Transverse colon (tissue), 4 donors: ENCODE data around the gene LMF2. TPM values are rescaled to one million over a fixed set of nuclear protein-coding genes. Genes with fewer than 3 reads are reported as not detected.

Source experiments
- DNase-seq: peaks from one replicate; pipeline ENCODE4 v3.0.0-alpha.2; 2019
- H3K27ac ChIP-seq, 4 donors: fragments of 200-600 bp; sonication (generic); 2 replicates each; pipeline ENCODE4 v1.5.1; 2016 to 2018; ENCODE audit warnings: inconsistent platforms in 4 of 4
- H3K27me3 ChIP-seq: fragments of 200-600 bp; sonication (generic); 2 replicates; pipeline ENCODE4 v1.5.1; 2017; ENCODE audit warnings: inconsistent platforms
- H3K36me3 ChIP-seq, 4 donors: fragments of 200-600 bp; sonication (generic); 2 replicates each; pipeline ENCODE4 v1.5.1; 2017 to 2019; ENCODE audit warnings: inconsistent platforms in 4 of 4
- H3K4me1 ChIP-seq, 4 donors: fragments of 200-600 bp; sonication (generic); 2 replicates each; pipeline ENCODE4 v1.5.1; 2017 to 2020; ENCODE audit warnings: inconsistent platforms in 4 of 4
- H3K4me3 ChIP-seq, 4 donors: fragments of 200-600 bp; sonication (generic); 1 replicate in 1 of 4; 2 replicates in 3 of 4; pipeline versions ENCODE4 v1.5.1 to v1.6.1; 2017 to 2019; ENCODE audit warnings: inconsistent platforms in 4 of 4
- H3K9me3 ChIP-seq, 2 donors: fragments of 200-600 bp; sonication (generic); 2 replicates each; pipeline ENCODE4 v1.5.1; 2017 to 2019; ENCODE audit warnings: inconsistent platforms in 2 of 2
- EP300 ChIP-seq: sonication (generic); formaldehyde crosslinking; IDR thresholded peaks from one replicate; pipeline ENCODE4 v1.6.1; 2017; ENCODE audit warnings: antibody characterized with exemption, low read depth
- POLR2A ChIP-seq: fragments of 450-650 bp; IDR thresholded peaks from one replicate; pipeline ENCODE4 v1.6.1; 2016; ENCODE audit warnings: antibody characterized with exemption, mild to moderate bottlenecking, moderate library complexity
- POLR2AphosphoS5 ChIP-seq, 3 donors: sonication (generic); formaldehyde crosslinking; IDR thresholded peaks; one replicate each; pipeline ENCODE4 v1.6.1; 2016; ENCODE audit warnings: antibody characterized with exemption in 3 of 3
- WGBS, 2 donors: methylation state at CpG; one replicate each; pipeline ENCODE4 v1.1.5; 2018; ENCODE audit warnings: low coverage in 1 of 2; 5-methylcytosine and 5-hydroxymethylcytosine counted together
- in situ Hi-C, 4 donors: fragments of 200-750 bp; cut with MboI; loops; one replicate each; pipeline versions ENCODE4 v1.15.0 to v1.15.1; 2017; ENCODE audit warnings: low sequenced_read_pairs in 3 of 4, low pct_ligation_motif_present in 1 of 4, low pct_unique_long_range_greater_than_20kb in 1 of 4
- intact Hi-C: fragments of 100-400 bp; cut with DNase I; formaldehyde crosslinking; loops from one replicate; pipeline ENCODE4 v1.15.1; 2023; ENCODE audit warnings: low total_unique reads
- total RNA-seq, 4 donors: library from RNA; depleted of rRNA; stranded (reverse); fragments of >200 nt; gene quantifications; one replicate each; pipeline ENCODE4 v1.1.0, GENCODE V29; 2016
- TF ChIP-seq, protein P1 (sequence below), 5 experiments: fragments of 200-600 bp in 3 of 5; fragments of 450-650 bp in 2 of 5; sonication (generic) in 3 of 5; IDR thresholded peaks; 1 replicate in 2 of 5; 2 replicates in 3 of 5; pipeline ENCODE4 v1.5.1; 2016 to 2017; ENCODE audit warnings: antibody characterized with exemption in 5 of 5, inconsistent platforms in 3 of 5, mild to moderate bottlenecking in 2 of 5, moderate library complexity in 1 of 5

Gene LMF2
- total RNA-seq, 4 donors from 2014 or later: 54.0 to 119 (median 79.9) TPM

GRCh38 chr22:50482107-50483074, 25.1 kb downstream of the LMF2 start:
- no peak for DNase-seq

GRCh38 chr22:50481440-50482106, 25.9 kb downstream of the LMF2 start, which contains the start of gene ADM2:
Gene ADM2 (plus strand): TSS chr22:50481543. CDS start chr22:50481848, 305 bp downstream.
- DNase-seq: peak; percentile 73
- intact Hi-C loops: no loop called here
- TF ChIP-seq POLR2A: no peak
- WGBS, 2 donors: 8% methylated on average over 25 of the region's 70 CpGs; no CpG with 5 or more reads in 1 of the 2 donors
- H3K36me3 ChIP-seq: no peaks in the 10 kb centered on the region
- peak within 1 kb of the TSS in 3 of 4 donors; percentile 8 to 46 (median 30) for H3K27ac ChIP-seq
- no peaks in the 10 kb centered on the region for H3K9me3 ChIP-seq
- H3K4me3 ChIP-seq: peak within 1 kb of the TSS; percentile 10 to 59 (median 46)
- in situ Hi-C loops: no loop called here
- peaks cover 5 to 28% (median 23%) of the 10 kb centered on the region in 4 donors for H3K4me1 ChIP-seq
- H3K27me3 ChIP-seq: peaks cover 44% of the 10 kb centered on the region

More at GRCh38 chr22:50482107-50483074, 25.1 kb downstream of the LMF2 start:
- intact Hi-C loops: no loop called here
- H3K27me3 ChIP-seq: peaks cover 44% of the 10 kb centered on the region
- H3K27ac ChIP-seq: peak overlapping the region in 2 of 4 donors; percentile 30 to 46
- H3K36me3 ChIP-seq: no peaks in the 10 kb centered on the region
- peak overlapping the region; percentile 10 to 59 (median 46) for H3K4me3 ChIP-seq
- WGBS, 2 donors: 76% methylated on average over 22 of the region's 35 CpGs; no CpG with 5 or more reads in 1 of the 2 donors
- peaks cover 5 to 28% (median 23%) of the 10 kb centered on the region in 4 donors for H3K4me1 ChIP-seq
- TF ChIP-seq EP300 (no peak), POLR2AphosphoS5 (IDR thresholded peaks at IDR 0.05) (no peak), POLR2A (no peak)
- TF ChIP-seq, protein P1, sequence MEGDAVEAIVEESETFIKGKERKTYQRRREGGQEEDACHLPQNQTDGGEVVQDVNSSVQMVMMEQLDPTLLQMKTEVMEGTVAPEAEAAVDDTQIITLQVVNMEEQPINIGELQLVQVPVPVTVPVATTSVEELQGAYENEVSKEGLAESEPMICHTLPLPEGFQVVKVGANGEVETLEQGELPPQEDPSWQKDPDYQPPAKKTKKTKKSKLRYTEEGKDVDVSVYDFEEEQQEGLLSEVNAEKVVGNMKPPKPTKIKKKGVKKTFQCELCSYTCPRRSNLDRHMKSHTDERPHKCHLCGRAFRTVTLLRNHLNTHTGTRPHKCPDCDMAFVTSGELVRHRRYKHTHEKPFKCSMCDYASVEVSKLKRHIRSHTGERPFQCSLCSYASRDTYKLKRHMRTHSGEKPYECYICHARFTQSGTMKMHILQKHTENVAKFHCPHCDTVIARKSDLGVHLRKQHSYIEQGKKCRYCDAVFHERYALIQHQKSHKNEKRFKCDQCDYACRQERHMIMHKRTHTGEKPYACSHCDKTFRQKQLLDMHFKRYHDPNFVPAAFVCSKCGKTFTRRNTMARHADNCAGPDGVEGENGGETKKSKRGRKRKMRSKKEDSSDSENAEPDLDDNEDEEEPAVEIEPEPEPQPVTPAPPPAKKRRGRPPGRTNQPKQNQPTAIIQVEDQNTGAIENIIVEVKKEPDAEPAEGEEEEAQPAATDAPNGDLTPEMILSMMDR (IDR thresholded peaks at IDR 0.05): no peak
- in situ Hi-C loops: no loop called here
- H3K9me3 ChIP-seq: no peaks in the 10 kb centered on the region

- WGBS, 2 donors: 14% methylated on average over 16 of the region's 45 CpGs; no CpG with 5 or more reads in 1 of the 2 donors
- intact Hi-C loops (no loop called here), in situ Hi-C loops (no loop called here)
- Histone ChIP-seq H3K9me3 (no peaks in the 10 kb centered on the region), H3K27ac (peak overlapping the region in 3 of 4 donors; percentile 8 to 46 (median 30)), H3K36me3 (no peaks in the 10 kb centered on the region), H3K27me3 (peaks cover 44% of the 10 kb centered on the region), H3K4me3 (peak overlapping the region; percentile 10 to 59 (median 46)), H3K4me1 (peaks cover 5 to 28% (median 23%) of the 10 kb centered on the region in 4 donors)
- TF ChIP-seq, protein P1 (IDR thresholded peaks at IDR 0.05): no peak
- no peak for TF ChIP-seq POLR2AphosphoS5 (IDR thresholded peaks at IDR 0.05)
- TF ChIP-seq EP300: no peak
- DNase-seq: no peak
Observed at GRCh38 chr22:50481045-50481439, 26.5 kb downstream of the LMF2 start.

DNA sequence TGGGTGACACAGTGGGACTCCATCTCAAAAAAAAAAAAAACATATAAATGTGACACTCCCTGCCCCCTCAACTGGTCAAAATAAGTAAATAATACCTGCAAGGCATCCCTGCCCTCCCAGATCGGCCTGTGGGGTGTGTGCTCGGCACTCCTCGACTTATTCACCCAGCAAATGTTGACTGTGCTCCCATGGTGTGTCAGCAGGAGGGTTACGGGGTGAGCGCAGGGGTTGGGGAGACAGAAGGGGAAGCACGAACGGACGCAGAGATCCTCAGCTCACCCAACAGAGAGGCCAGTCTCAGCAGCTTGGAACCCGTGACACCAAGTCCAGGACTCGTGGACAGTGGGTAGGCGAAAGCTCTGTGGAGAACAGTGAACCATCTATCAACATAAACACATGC, 27.8 kb downstream of the LMF2 start:
- Histone ChIP-seq H3K4me1 (peaks cover 10 to 33% (median 27%) of the 10 kb centered on the region in 4 donors), H3K36me3 (no peaks in the 10 kb centered on the region), H3K27ac (no peak overlapping the region), H3K4me3 (no peak overlapping the region), H3K9me3 (no peaks in the 10 kb centered on the region), H3K27me3 (peaks cover 44% of the 10 kb centered on the region)
- WGBS, 2 donors: 65% methylated on average over 10 of the region's 11 CpGs; no CpG with 5 or more reads in 1 of the 2 donors
- no peak for DNase-seq
- TF ChIP-seq, protein P1 (IDR thresholded peaks at IDR 0.05): no peak
- no peak for TF ChIP-seq EP300
- no peak for TF ChIP-seq POLR2AphosphoS5 (IDR thresholded peaks at IDR 0.05)
- TF ChIP-seq POLR2A: no peak
- in situ Hi-C loops: no loop called here
- intact Hi-C loops: loop anchor here (10.0 kb wide), 1 partner anchor 225 kb away; the partner anchor contains the start of gene HDAC10
